ENCODE results near the gene GPC3. TPM values are rescaled to one million over a fixed set of nuclear protein-coding genes. Genes with fewer than 3 reads are reported as not detected.

GPC3 gene
- total and polyA plus RNA-seq, 2 donors = 22.1 to 192 TPM

DNA sequence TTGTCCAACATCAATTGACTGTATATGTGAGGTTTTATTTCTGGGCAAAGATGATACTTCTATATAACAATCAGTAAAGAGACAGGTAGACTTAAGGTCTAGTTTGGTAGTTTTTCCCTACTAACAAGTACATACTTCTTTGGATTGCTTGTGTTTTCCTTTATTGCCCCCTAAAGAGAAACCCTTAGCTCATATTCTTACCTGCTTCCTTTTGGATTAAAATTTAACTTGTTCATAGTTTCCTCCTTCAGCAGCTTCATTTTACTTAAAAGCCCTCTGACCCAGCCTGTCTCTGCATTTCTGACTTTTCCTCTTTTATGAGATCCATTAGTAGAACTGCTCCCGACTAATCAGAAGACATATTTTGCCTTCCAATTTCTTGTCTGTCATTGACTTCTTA, 494.4 kb downstream of the GPC3 start:
- WGBS = 80% methylated on average over 1 of the region's 1 CpG
- Histone ChIP-seq H3K4me3 (ENCODE audit: low read depth, low read length) (no peak overlapping the region), H3K27ac (ENCODE audit: low read depth) (no peak overlapping the region), H3K36me3 (ENCODE audit: insufficient read depth) (no peaks in the 10 kb centered on the region), H3K4me1 (ENCODE audit: insufficient read depth) (no peaks in the 10 kb centered on the region)
- no peak for DNase-seq (ENCODE audit: extremely low spot score)

Small RNA genes lying within 50 kb of the gene (small RNA-seq; reads per million reads assigned to genes)
- not detected for gene RNU6-203P
